Activated naive CD4-positive, alpha-beta T cell treated with anti-CD3 and anti-CD28 coated beads, Interleukin-2, amount 50 U/mL, for 72 hours (primary cell): ENCODE data around the gene RAPGEF4. TPM values are rescaled to one million over a fixed set of nuclear protein-coding genes. Genes with fewer than 3 reads are reported as not detected.
A peak's percentile ranks its signal among the peaks of the same experiment; 100 is the strongest.

Experiments
- ATAC-seq, 2 donors: fragments of 150-1000 bp; cut with Tn5 transposase; 2 replicates each; pipeline ENCODE4 v1.10.0; 2021; ENCODE audit warnings: mild to moderate bottlenecking in 2 of 2, moderate library complexity in 2 of 2
- DNase-seq, 2 donors: peaks; one replicate each; pipeline ENCODE4 v3.0.0; 2021 to 2022; ENCODE audit warnings: low spot score in 2 of 2
- H3K27ac Mint-ChIP-seq, 2 donors: one replicate each; pipeline ENCODE4 v1.8.0; 2022; ENCODE audit warnings: mild to moderate bottlenecking in 2 of 2, mixed read lengths in 2 of 2
- H3K36me3 Mint-ChIP-seq, 2 donors: one replicate each; pipeline ENCODE4 v1.8.0; 2022; ENCODE audit warnings: mixed read lengths in 2 of 2
- H3K9me3 Mint-ChIP-seq, 2 donors: one replicate each; pipeline ENCODE4 v1.8.0; 2022; ENCODE audit warnings: mixed read lengths in 2 of 2
- total RNA-seq, 2 donors: library from RNA; stranded (reverse); gene quantifications; one replicate each; pipeline ENCODE4 v1.2.3, GENCODE V29; 2022

Gene RAPGEF4
- total RNA-seq, 2 donors from 2014 or later = 1.0 to 1.3 TPM

- ATAC-seq (no peak), DNase-seq (no peak)
- H3K27ac Mint-ChIP-seq = no peak overlapping the region
- peaks cover 0 to 8% of the 10 kb centered on the region in 2 donors for H3K36me3 Mint-ChIP-seq
- H3K9me3 Mint-ChIP-seq = peaks cover 0 to 10% of the 10 kb centered on the region in 2 donors
Observed at GRCh38 chr2:172967036-172967982, 231.7 kb downstream of the RAPGEF4 start.

GRCh38 chr2:172968061-172968469, 232.4 kb downstream of the RAPGEF4 start:
- DNase-seq = no peak
- H3K36me3 Mint-ChIP-seq = peaks cover 0 to 8% of the 10 kb centered on the region in 2 donors
- no peak for ATAC-seq
- peaks cover 0 to 6% of the 10 kb centered on the region in 2 donors for H3K9me3 Mint-ChIP-seq
- peak overlapping the region in 1 of 2 donors; percentile 16 for H3K27ac Mint-ChIP-seq

GRCh38 chr2:172969166-172969565, 233.5 kb downstream of the RAPGEF4 start:
- H3K9me3 Mint-ChIP-seq = peaks cover 0 to 6% of the 10 kb centered on the region in 2 donors
- no peak overlapping the region for H3K27ac Mint-ChIP-seq
- H3K36me3 Mint-ChIP-seq = peaks cover 0 to 8% of the 10 kb centered on the region in 2 donors
- DNase-seq = no peak
- ATAC-seq = no peak

GRCh38 chr2:172969609-172970008, 234.0 kb downstream of the RAPGEF4 start:
- ATAC-seq (no peak), DNase-seq (no peak)
- peaks cover 0 to 8% of the 10 kb centered on the region in 2 donors for H3K36me3 Mint-ChIP-seq
- peaks cover 0 to 6% of the 10 kb centered on the region in 2 donors for H3K9me3 Mint-ChIP-seq
- peak overlapping the region; percentile 48 to 96 for H3K27ac Mint-ChIP-seq

- Mint-ChIP-seq H3K27ac (peak overlapping the region; percentile 48 to 96), H3K36me3 (peaks cover 0 to 8% of the 10 kb centered on the region in 2 donors), H3K9me3 (peaks cover 0 to 6% of the 10 kb centered on the region in 2 donors)
- ATAC-seq (peak; percentile 90 to 97), DNase-seq (peak in 1 of 2 donors; percentile 47)
Observed at GRCh38 chr2:172970660-172971059, 235.0 kb downstream of the RAPGEF4 start.

- ATAC-seq (peak; percentile 42 to 58), DNase-seq (peak in 1 of 2 donors; percentile 60)
- H3K36me3 Mint-ChIP-seq = peaks cover 0 to 8% of the 10 kb centered on the region in 2 donors
- H3K9me3 Mint-ChIP-seq = peaks cover 0 to 6% of the 10 kb centered on the region in 2 donors
- no peak overlapping the region for H3K27ac Mint-ChIP-seq
Observed at GRCh38 chr2:172972005-172972619, 236.5 kb downstream of the RAPGEF4 start.

- H3K36me3 Mint-ChIP-seq = peaks cover 0 to 6% of the 10 kb centered on the region in 2 donors
- peaks cover 0 to 4% of the 10 kb centered on the region in 2 donors for H3K9me3 Mint-ChIP-seq
- DNase-seq = no peak
Observed at GRCh38 chr2:172974762-172975161, 239.1 kb downstream of the RAPGEF4 start.

GRCh38 chr2:172976116-172976515, 240.5 kb downstream of the RAPGEF4 start:
- DNase-seq (no peak), ATAC-seq (no peak)
- no peaks in the 10 kb centered on the region for H3K9me3 Mint-ChIP-seq
- H3K36me3 Mint-ChIP-seq = no peaks in the 10 kb centered on the region
- H3K27ac Mint-ChIP-seq = no peak overlapping the region

More at GRCh38 chr2:172974762-172975161, 239.1 kb downstream of the RAPGEF4 start:
- ATAC-seq = no peak
- H3K27ac Mint-ChIP-seq = no peak overlapping the region

GRCh38 chr2:172976816-172977215, 241.2 kb downstream of the RAPGEF4 start:
- no peaks in the 10 kb centered on the region for H3K36me3 Mint-ChIP-seq
- no peaks in the 10 kb centered on the region for H3K9me3 Mint-ChIP-seq
- no peak for ATAC-seq
- DNase-seq = no peak
- H3K27ac Mint-ChIP-seq = peak overlapping the region in 1 of 2 donors; percentile 27

- Mint-ChIP-seq H3K27ac (peak overlapping the region in 1 of 2 donors; percentile 27), H3K36me3 (no peaks in the 10 kb centered on the region), H3K9me3 (no peaks in the 10 kb centered on the region)
- ATAC-seq (peak in 1 of 2 donors; percentile 61), DNase-seq (no peak)
Observed at GRCh38 chr2:172977270-172978062, 241.8 kb downstream of the RAPGEF4 start.

GRCh38 chr2:172978063-172978383, 242.4 kb downstream of the RAPGEF4 start:
- DNase-seq (no peak), ATAC-seq (no peak)
- H3K36me3 Mint-ChIP-seq = no peaks in the 10 kb centered on the region
- H3K9me3 Mint-ChIP-seq = no peaks in the 10 kb centered on the region
- no peak overlapping the region for H3K27ac Mint-ChIP-seq

- DNase-seq (no peak), ATAC-seq (peak; percentile 76 to 92)
- no peaks in the 10 kb centered on the region for H3K9me3 Mint-ChIP-seq
- no peaks in the 10 kb centered on the region for H3K36me3 Mint-ChIP-seq
- peak overlapping the region; percentile 42 to 93 for H3K27ac Mint-ChIP-seq
Observed at GRCh38 chr2:172985139-172985892, 249.7 kb downstream of the RAPGEF4 start.

GRCh38 chr2:172986040-172986439, 250.4 kb downstream of the RAPGEF4 start:
- H3K36me3 Mint-ChIP-seq = no peaks in the 10 kb centered on the region
- DNase-seq = no peak
- no peaks in the 10 kb centered on the region for H3K9me3 Mint-ChIP-seq
- ATAC-seq = peak; percentile 70 to 87
- peak overlapping the region; percentile 42 to 93 for H3K27ac Mint-ChIP-seq

GRCh38 chr2:172988728-172989127, 253.1 kb downstream of the RAPGEF4 start:
- DNase-seq = no peak
- Mint-ChIP-seq H3K36me3 (no peaks in the 10 kb centered on the region), H3K9me3 (no peaks in the 10 kb centered on the region), H3K27ac (no peak overlapping the region)
- ATAC-seq = no peak

- DNase-seq (no peak), ATAC-seq (no peak)
- no peak overlapping the region for H3K27ac Mint-ChIP-seq
- no peaks in the 10 kb centered on the region for H3K36me3 Mint-ChIP-seq
- H3K9me3 Mint-ChIP-seq = no peaks in the 10 kb centered on the region
Observed at GRCh38 chr2:172991031-172991430, 255.4 kb downstream of the RAPGEF4 start.

- no peak for ATAC-seq
- peaks cover 0 to 4% of the 10 kb centered on the region in 2 donors for H3K36me3 Mint-ChIP-seq
- H3K27ac Mint-ChIP-seq = no peak overlapping the region
- DNase-seq = no peak
- no peaks in the 10 kb centered on the region for H3K9me3 Mint-ChIP-seq
Observed at GRCh38 chr2:172993139-172993538, 257.5 kb downstream of the RAPGEF4 start.
